ENCODE data around the gene CAMKK1. TPM values are rescaled to one million over a fixed set of nuclear protein-coding genes. Genes with fewer than 3 reads are reported as not detected.

The CAMKK1 gene
- total RNA-seq, 4 donors from 2014 or later = 2.6 to 37.6 (median 6.4) TPM

GRCh38 chr17:3921502-3922319, 28.9 kb upstream of the CAMKK1 start:
- Histone ChIP-seq H3K4me3 (no peak overlapping the region), H3K9me3 (no peaks in the 10 kb centered on the region), H3K27ac (no peak overlapping the region), H3K36me3 (no peaks in the 10 kb centered on the region), H3K27me3 (no peaks in the 10 kb centered on the region), H3K4me1 (no peaks in the 10 kb centered on the region)
- DNase-seq = no peak
- TF ChIP-seq CTCF (IDR thresholded peaks at IDR 0.05) (no peak), POLR2A (IDR thresholded peaks at IDR 0.05) (no peak)
- intact Hi-C loops (cut with DNase I; ENCODE audit: low total_unique reads) = no loop called here

GRCh38 chr17:3921006-3921405, 28.2 kb upstream of the CAMKK1 start:
- TF ChIP-seq CTCF (IDR thresholded peaks at IDR 0.05) (no peak), POLR2A (IDR thresholded peaks at IDR 0.05) (no peak)
- no peaks in the 10 kb centered on the region for H3K9me3 ChIP-seq
- H3K4me1 ChIP-seq = no peaks in the 10 kb centered on the region
- no peaks in the 10 kb centered on the region for H3K27me3 ChIP-seq
- DNase-seq = no peak
- H3K27ac ChIP-seq = no peak overlapping the region
- intact Hi-C loops (cut with DNase I; ENCODE audit: low total_unique reads) = no loop called here
- no peak overlapping the region for H3K4me3 ChIP-seq
- no peaks in the 10 kb centered on the region for H3K36me3 ChIP-seq

GRCh38 chr17:3919123-3919624, 26.3 kb upstream of the CAMKK1 start:
- Histone ChIP-seq H3K27me3 (no peaks in the 10 kb centered on the region), H3K36me3 (no peaks in the 10 kb centered on the region), H3K4me3 (no peak overlapping the region), H3K9me3 (no peaks in the 10 kb centered on the region), H3K4me1 (no peaks in the 10 kb centered on the region), H3K27ac (peak overlapping the region; percentile 48 to 55)
- intact Hi-C loops (cut with DNase I; ENCODE audit: low total_unique reads) = no loop called here
- peak in 1 of 2 donors; percentile 54 for DNase-seq
- TF ChIP-seq CTCF (IDR thresholded peaks at IDR 0.05) (no peak), POLR2A (IDR thresholded peaks at IDR 0.05) (no peak)

- Histone ChIP-seq H3K36me3 (no peaks in the 10 kb centered on the region), H3K9me3 (no peaks in the 10 kb centered on the region), H3K4me1 (no peaks in the 10 kb centered on the region), H3K27me3 (no peaks in the 10 kb centered on the region), H3K27ac (peak overlapping the region; percentile 48 to 54), H3K4me3 (no peak overlapping the region)
- no peak for DNase-seq
- TF ChIP-seq POLR2A (IDR thresholded peaks at IDR 0.05) (no peak), CTCF (IDR thresholded peaks at IDR 0.05) (no peak)
- intact Hi-C loops (cut with DNase I; ENCODE audit: low total_unique reads) = no loop called here
These were observed 25.7 kb upstream of the CAMKK1 start for GRCh38 chr17:3918372-3919122.
